Activated CD8-positive, alpha-beta T cell treated with anti-CD3 and anti-CD28 coated beads for 36 hours (primary cell): ENCODE data around the gene SLC17A8. TPM values are rescaled to one million over a fixed set of nuclear protein-coding genes. Genes with fewer than 3 reads are reported as not detected.

ENCODE experiments used
- ATAC-seq: fragments of 200-7000 bp; cut with Tn5 transposase; one replicate; pipeline ENCODE4 v1.10.0; 2021; ENCODE audit warnings: mild to moderate bottlenecking, moderate library complexity
- CTCF ChIA-PET: fragments of 350-600 bp; sonication (Branson Sonifier 250); formaldehyde crosslinking; loops from one replicate; lab custom pipeline; 2021; ENCODE audit warnings: antibody characterized with exemption; lab: Charles Lee
- POLR2A ChIA-PET: fragments of 350-600 bp; sonication (Branson Sonifier 250); formaldehyde crosslinking; loops from one replicate; lab custom pipeline; 2021; ENCODE audit warnings: antibody characterized with exemption; lab: Charles Lee
- DNase-seq: peaks from one replicate; pipeline ENCODE4 v3.0.0-alpha.2; 2020
- H3K27ac Mint-ChIP-seq: one replicate; pipeline ENCODE4 v1.8.0; 2021; ENCODE audit warnings: mild to moderate bottlenecking, mixed read lengths
- H3K27me3 Mint-ChIP-seq: one replicate; pipeline ENCODE4 v1.8.0; 2021; ENCODE audit warnings: mixed read lengths
- H3K36me3 Mint-ChIP-seq: one replicate; pipeline ENCODE4 v1.8.0; 2021; ENCODE audit warnings: low read depth, mixed read lengths
- H3K4me1 Mint-ChIP-seq: one replicate; pipeline ENCODE4 v1.8.0; 2021; ENCODE audit warnings: low read depth, mixed read lengths
- H3K4me3 Mint-ChIP-seq: one replicate; pipeline ENCODE4 v1.8.0; 2021; ENCODE audit warnings: mild to moderate bottlenecking, moderate library complexity, mixed read lengths
- H3K9me3 Mint-ChIP-seq: one replicate; pipeline ENCODE4 v1.8.0; 2021; ENCODE audit warnings: mixed read lengths
- intact Hi-C: fragments of 100-400 bp; cut with micrococcal nuclease; formaldehyde crosslinking; loops from one replicate; pipeline ENCODE4 v1.10.0; 2022
- total RNA-seq, 2 experiments: library from RNA; stranded (reverse); gene quantifications; one replicate each; pipeline ENCODE4 v1.2.3, GENCODE V29; 2021
- TF ChIP-seq, protein P1 (sequence below): fragments of 200-600 bp; IDR thresholded peaks from one replicate; pipeline ENCODE4 v1.8.0; 2022; ENCODE audit warnings: antibody characterized with exemption, mild to moderate bottlenecking

The SLC17A8 gene
- total RNA-seq, 2 experiments from 2014 or later, result not detected

DNA sequence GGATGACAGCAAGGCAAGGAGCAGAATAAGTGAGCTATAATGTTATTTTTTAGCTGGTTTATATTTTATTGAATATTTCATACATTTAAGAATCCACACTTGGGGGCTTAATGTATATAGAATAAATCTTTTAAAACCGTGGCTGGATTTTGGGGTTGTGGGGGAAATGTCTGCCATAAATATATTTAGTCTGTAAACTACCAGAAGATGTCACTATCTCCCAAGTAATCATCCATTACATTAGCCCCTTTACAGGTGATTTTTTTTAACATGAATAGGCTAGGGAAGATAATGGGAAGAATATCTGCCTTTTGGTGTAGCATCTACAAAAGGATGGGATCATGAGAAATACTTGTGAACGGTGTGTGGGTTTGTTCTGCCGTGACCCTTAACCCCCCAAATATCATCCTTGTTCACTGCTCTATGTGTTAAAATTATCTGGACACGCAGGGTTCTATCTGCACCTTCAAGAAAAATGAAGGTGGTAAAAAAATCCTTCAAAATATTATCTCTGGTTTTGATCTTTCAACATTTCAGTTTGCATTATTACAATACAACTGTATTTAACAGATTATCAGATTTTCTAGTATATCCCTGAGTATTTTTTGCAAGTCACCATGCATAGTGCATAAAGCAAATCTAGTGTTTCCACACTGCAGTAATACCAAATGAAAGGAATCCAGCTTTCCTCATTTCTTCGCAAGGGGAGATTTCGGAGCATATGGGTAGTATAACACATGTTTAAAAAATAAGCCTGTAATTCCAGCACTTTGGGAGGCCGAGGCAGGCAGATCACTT, 8.0 kb upstream of the SLC17A8 start:
- H3K36me3 Mint-ChIP-seq, result no peaks in the 10 kb centered on the region
- no peaks in the 10 kb centered on the region for H3K4me1 Mint-ChIP-seq
- intact Hi-C loops, result loop anchor here (10.0 kb wide), 1 partner anchor 326 kb away; no protein-coding TSS in a partner anchor
- no peaks in the 10 kb centered on the region for H3K9me3 Mint-ChIP-seq
- H3K27me3 Mint-ChIP-seq, result peaks cover 5% of the 10 kb centered on the region
- CTCF ChIA-PET, result interaction anchor here (1.0 to 1.6 kb wide), 8 partner anchors 11 to 975 kb away, joined by 3 to 10 read pairs (median 4); no protein-coding TSS in a partner anchor
- no peak overlapping the region for H3K4me3 Mint-ChIP-seq
- POLR2A ChIA-PET, result no interaction called here
- DNase-seq (no peak), ATAC-seq (no peak)
- TF ChIP-seq, protein P1, sequence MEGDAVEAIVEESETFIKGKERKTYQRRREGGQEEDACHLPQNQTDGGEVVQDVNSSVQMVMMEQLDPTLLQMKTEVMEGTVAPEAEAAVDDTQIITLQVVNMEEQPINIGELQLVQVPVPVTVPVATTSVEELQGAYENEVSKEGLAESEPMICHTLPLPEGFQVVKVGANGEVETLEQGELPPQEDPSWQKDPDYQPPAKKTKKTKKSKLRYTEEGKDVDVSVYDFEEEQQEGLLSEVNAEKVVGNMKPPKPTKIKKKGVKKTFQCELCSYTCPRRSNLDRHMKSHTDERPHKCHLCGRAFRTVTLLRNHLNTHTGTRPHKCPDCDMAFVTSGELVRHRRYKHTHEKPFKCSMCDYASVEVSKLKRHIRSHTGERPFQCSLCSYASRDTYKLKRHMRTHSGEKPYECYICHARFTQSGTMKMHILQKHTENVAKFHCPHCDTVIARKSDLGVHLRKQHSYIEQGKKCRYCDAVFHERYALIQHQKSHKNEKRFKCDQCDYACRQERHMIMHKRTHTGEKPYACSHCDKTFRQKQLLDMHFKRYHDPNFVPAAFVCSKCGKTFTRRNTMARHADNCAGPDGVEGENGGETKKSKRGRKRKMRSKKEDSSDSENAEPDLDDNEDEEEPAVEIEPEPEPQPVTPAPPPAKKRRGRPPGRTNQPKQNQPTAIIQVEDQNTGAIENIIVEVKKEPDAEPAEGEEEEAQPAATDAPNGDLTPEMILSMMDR, result no peak
- H3K27ac Mint-ChIP-seq, result no peak overlapping the region

DNA sequence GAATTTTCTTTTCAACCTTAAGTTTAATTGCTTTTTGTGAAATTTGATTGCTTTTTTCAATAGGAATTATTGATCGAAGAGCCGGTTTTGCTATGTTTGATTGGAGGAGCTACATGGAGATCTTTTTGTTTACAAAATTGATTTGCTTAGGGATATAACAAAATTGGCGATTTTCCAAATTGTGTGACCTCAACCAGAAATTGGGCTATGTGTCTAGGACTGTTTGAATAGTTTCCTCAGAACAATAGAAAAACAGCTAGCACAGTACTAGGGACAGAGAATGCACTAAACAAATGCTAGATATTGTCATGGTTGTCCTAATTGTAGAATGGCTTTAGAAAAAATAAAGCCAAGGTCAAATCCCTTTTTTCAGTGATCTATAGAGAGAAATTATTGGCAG, 2.4 kb downstream of the SLC17A8 start:
- TF ChIP-seq, protein P1, result no peak
- H3K36me3 Mint-ChIP-seq, result no peaks in the 10 kb centered on the region
- peaks cover 27% of the 10 kb centered on the region for H3K27me3 Mint-ChIP-seq
- no peaks in the 10 kb centered on the region for H3K4me1 Mint-ChIP-seq
- no peak overlapping the region for H3K4me3 Mint-ChIP-seq
- ATAC-seq (no peak), DNase-seq (no peak)
- H3K27ac Mint-ChIP-seq, result no peak overlapping the region
- no peaks in the 10 kb centered on the region for H3K9me3 Mint-ChIP-seq
- ChIA-PET POLR2A (no interaction called here), CTCF (interaction anchor here (0.8 to 1.6 kb wide), 2 partner anchors 45 to 124 kb away, joined by 3 to 5 read pairs; no protein-coding TSS in a partner anchor)
- intact Hi-C loops, result no loop called here

DNA sequence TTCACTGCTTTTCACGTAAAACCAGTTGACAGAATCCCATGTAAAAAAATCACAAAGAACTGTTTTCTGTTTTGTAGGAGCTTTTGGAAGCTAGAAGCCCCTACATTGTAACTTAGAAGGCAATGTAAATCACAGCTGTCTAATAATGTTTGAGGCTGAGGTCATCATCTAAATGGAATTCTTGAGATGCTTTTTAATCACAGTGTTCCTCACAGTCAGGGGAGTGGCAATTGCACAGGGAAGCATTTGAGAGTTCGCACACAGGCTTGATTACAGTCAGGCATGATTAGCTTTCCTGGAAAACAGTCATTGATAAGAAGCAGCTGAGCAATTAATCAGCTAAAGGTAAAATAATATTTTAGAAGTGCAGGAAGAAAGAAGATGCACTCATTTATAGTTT, 2.9 kb downstream of the SLC17A8 start:
- DNase-seq, result no peak
- Mint-ChIP-seq H3K36me3 (no peaks in the 10 kb centered on the region), H3K27ac (no peak overlapping the region), H3K27me3 (peaks cover 23% of the 10 kb centered on the region), H3K4me1 (no peaks in the 10 kb centered on the region), H3K9me3 (no peaks in the 10 kb centered on the region), H3K4me3 (no peak overlapping the region)
- ChIA-PET CTCF (interaction anchor here (0.8 to 1.6 kb wide), 2 partner anchors 45 to 125 kb away, joined by 3 to 5 read pairs; no protein-coding TSS in a partner anchor), POLR2A (no interaction called here)
- TF ChIP-seq, protein P1, result no peak
- intact Hi-C loops, result no loop called here
- ATAC-seq, result no peak

DNA sequence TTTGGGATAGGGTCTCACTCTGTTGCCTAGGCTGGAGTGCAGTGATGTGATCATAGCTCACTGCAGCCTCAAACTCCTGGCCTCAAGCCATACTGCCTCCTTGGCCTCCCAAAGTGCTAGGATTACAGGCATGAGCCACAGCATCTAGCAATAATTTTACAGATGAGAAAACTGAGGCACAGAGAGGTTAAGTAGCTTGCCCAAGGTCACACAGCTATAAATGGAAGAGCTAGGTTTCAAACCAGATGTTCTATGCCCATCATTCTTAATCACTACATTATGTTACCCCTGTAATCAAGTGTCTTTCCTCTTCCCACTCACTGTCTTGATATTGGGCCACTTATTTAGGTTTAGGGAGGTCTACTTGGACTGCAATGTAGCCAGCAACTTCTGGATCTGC, 3.6 kb downstream of the SLC17A8 start:
- no peaks in the 10 kb centered on the region for H3K36me3 Mint-ChIP-seq
- H3K27ac Mint-ChIP-seq, result no peak overlapping the region
- ATAC-seq (no peak), DNase-seq (no peak)
- H3K4me3 Mint-ChIP-seq, result no peak overlapping the region
- no peaks in the 10 kb centered on the region for H3K9me3 Mint-ChIP-seq
- CTCF ChIA-PET, result no interaction called here
- intact Hi-C loops, result no loop called here
- POLR2A ChIA-PET, result no interaction called here
- no peaks in the 10 kb centered on the region for H3K4me1 Mint-ChIP-seq
- TF ChIP-seq, protein P1, result no peak
- peaks cover 23% of the 10 kb centered on the region for H3K27me3 Mint-ChIP-seq

DNA sequence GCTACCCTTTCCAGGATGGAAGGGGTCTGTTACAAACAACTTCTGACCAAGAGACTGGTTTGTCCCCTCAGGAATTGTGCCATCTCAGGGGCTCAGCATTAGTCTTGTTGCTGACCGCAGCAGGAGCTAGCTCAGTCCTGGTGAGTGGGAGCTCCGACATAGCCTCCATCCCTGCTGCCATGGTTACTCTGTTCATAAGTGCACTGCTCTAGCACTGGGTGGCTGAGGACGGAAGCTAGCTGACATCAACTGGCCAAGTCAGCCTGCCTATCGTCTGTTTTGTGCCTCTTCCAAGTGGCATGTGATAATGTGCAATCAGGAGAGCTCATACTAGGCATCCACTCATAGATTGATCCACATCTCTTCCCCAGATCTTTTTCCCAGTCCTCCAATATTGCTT, 7.5 kb downstream of the SLC17A8 start:
- TF ChIP-seq, protein P1, result no peak
- POLR2A ChIA-PET, result no interaction called here
- ATAC-seq, result no peak
- Mint-ChIP-seq H3K27me3 (peaks cover 11% of the 10 kb centered on the region), H3K27ac (no peak overlapping the region), H3K4me3 (no peak overlapping the region), H3K4me1 (no peaks in the 10 kb centered on the region), H3K9me3 (no peaks in the 10 kb centered on the region), H3K36me3 (no peaks in the 10 kb centered on the region)
- intact Hi-C loops, result no loop called here
- CTCF ChIA-PET, result interaction anchor here (1.2 kb wide), 1 partner anchor 15 kb away, joined by 3 read pairs; no protein-coding TSS in a partner anchor
- DNase-seq, result no peak
